Coronary artery (tissue), 2 donors: ENCODE measurements around the gene LRP8.

ENCODE experiments used
- DNase-seq: peaks from one replicate; pipeline ENCODE4 v3.0.0-alpha.2; 2017; ENCODE audit warnings: low spot score
- H3K27ac ChIP-seq, 2 donors: fragments of 200-600 bp; sonication (generic); one replicate each; pipeline ENCODE4 v1.5.1; 2016 to 2019
- H3K4me3 ChIP-seq: fragments of 200-600 bp; sonication (generic); 2 replicates; pipeline ENCODE4 v1.5.1; 2016; ENCODE audit warnings: mild to moderate bottlenecking, moderate library complexity
- TF ChIP-seq, protein P1 (sequence below): fragments of 200-600 bp; sonication (generic); IDR thresholded peaks from one replicate; pipeline ENCODE4 v1.5.1; 2019; ENCODE audit warnings: antibody characterized with exemption

The LRP8 gene

DNA sequence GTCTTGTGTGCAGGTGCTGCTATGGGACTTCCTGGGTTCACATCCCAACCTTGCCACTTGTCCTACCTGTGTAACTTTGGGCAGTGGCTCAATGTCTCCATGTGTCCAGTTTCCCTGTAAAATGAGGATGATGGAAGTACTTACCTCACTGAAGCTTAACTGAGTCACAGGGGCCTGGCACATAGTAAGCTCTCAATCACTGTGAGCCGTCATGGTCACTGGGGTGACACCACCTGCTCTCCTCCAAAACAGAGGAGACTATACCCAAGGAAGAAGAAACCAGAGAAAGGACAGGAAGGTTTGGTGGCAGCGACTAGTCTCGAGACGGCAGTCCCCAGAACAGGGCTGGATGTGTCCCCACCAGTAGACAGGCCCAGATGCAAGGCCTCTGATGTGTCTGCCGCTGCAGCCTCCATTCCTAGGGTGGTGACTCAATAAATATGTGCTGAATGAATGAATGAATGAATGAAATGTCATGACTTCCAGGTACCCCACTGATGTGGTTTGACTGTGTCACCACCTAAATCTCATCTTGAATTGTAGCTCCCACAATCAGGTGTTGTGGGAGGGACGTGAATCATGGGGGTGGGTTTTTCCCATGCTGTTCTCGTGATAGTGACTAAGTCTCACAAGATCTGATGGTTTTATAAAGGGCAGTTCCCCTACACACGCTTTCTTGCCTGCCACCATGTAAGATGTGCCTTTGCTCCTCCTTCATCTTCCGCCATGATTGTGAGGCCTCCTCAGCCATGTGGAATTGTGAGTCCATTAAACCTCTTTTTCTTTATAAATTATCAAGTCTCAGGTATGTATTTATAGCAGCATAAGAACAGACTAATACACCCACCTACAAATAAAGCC is 13.0 kb upstream of the LRP8 start:
- peak; percentile 22 for DNase-seq
- Histone ChIP-seq H3K4me3 (no peak overlapping the region), H3K27ac (no peak overlapping the region)
- TF ChIP-seq, protein P1, sequence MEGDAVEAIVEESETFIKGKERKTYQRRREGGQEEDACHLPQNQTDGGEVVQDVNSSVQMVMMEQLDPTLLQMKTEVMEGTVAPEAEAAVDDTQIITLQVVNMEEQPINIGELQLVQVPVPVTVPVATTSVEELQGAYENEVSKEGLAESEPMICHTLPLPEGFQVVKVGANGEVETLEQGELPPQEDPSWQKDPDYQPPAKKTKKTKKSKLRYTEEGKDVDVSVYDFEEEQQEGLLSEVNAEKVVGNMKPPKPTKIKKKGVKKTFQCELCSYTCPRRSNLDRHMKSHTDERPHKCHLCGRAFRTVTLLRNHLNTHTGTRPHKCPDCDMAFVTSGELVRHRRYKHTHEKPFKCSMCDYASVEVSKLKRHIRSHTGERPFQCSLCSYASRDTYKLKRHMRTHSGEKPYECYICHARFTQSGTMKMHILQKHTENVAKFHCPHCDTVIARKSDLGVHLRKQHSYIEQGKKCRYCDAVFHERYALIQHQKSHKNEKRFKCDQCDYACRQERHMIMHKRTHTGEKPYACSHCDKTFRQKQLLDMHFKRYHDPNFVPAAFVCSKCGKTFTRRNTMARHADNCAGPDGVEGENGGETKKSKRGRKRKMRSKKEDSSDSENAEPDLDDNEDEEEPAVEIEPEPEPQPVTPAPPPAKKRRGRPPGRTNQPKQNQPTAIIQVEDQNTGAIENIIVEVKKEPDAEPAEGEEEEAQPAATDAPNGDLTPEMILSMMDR: no peak

DNA sequence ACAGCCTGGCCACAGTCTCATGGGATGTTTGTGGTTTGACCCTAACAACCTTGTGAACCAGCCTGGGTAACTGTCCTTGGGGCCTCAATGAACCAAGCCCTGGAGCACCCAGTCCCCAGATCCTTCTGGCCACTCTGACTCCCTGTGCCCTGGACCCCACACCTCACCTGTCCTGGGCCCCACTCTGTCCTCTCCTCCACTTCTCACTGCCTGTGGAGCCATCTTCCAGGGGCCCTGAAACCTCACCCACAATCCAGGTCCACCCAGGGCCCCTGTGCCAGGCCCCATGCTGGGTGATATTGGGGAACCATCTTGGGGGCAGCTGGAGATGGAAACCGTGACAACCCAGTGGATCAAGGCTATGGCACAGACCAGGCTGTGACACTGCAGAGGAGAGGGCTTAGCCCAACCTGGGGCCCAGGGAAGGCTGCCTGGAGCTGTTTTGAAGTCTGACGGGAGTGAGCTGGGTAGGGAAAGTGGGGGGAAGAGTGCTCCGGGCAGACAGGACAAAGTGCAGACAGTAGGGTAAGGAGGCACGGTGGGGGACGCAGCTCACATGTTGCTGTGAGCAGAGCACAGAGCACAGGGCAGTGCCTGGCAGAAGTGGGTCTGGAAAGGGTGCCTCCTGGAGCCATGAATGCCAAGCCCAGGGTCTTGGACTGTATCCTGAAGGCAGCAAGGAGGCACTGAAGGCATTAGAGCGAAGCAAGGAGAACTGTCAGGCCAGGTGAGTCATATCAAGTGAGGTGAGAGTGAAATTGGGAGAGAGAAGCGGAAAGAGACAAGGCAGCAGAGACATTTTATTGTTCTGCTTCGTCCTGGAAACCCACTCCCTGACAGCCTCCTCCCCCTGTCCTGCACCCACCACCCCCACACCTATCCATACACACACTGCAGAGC is 12.1 kb upstream of the LRP8 start:
- Histone ChIP-seq H3K27ac (no peak overlapping the region), H3K4me3 (no peak overlapping the region)
- TF ChIP-seq, protein P1: no peak
- DNase-seq: peak; percentile 57

DNA sequence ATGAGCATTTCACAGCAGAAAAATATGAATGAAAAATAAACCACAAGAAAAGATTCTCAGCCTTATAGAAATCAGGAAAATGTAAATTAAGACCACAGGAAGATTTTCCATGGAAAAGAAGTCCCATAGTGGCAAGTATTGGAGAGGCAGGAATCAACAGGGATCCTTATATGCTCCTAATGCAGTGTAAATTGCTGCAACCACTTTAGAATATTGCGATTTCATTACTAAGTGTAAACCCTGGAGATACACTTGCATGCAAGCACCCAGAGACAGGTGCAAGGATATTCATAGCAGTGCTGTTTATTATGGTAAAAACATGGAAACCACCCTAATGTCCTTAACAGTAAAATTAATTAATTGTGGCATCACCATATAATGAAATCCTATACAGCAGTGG is 10.6 kb upstream of the LRP8 start:
- no peak overlapping the region for H3K4me3 ChIP-seq
- TF ChIP-seq, protein P1: no peak

DNA sequence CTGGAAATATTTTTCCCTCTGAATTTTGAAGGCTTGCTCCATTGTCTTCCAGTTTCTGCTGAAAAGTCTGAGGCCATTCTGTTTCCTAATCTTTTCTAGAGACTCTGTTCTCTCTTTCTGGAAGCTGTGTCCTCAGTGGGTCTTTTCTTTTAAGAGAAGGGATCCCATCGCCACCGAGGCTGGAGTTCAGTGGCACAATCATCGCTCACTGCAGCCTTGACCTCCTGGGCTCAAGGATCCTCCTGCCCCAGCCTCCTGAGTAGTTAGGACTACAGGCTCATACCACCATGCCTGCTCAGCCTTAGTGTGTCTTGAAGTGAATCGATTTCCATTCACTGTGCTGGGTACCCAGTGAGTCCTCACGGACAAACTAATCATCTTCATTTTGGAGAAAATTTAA is 9.6 kb upstream of the LRP8 start:
- TF ChIP-seq, protein P1: no peak
- Histone ChIP-seq H3K27ac (no peak overlapping the region), H3K4me3 (no peak overlapping the region)
- peak; percentile 36 for DNase-seq

More for the DNA sequence above, 10.6 kb upstream of the LRP8 start:
- H3K27ac ChIP-seq: no peak overlapping the region
- no peak for DNase-seq

DNA sequence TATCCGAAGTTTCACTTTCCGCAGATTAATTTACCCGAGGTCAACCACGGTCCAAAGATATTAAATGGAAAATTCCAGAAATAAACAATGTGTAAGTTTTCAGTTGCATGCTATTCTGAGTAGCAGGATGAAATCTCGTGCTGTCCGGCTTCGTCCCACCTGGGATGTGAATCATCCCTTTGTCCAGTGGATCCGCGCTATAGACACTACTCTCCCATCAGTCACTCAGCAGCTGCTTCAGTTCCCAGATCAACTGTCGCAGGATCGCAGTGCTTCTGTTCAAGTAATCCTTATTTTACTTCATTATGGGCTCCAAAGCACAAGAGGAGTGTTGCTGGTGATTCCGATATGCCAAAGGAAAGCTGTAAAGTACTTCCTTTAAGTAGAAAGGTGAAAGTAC is 8.3 kb upstream of the LRP8 start:
- Histone ChIP-seq H3K27ac (no peak overlapping the region), H3K4me3 (no peak overlapping the region)
- peak; percentile 19 for DNase-seq
- TF ChIP-seq, protein P1: no peak

DNA sequence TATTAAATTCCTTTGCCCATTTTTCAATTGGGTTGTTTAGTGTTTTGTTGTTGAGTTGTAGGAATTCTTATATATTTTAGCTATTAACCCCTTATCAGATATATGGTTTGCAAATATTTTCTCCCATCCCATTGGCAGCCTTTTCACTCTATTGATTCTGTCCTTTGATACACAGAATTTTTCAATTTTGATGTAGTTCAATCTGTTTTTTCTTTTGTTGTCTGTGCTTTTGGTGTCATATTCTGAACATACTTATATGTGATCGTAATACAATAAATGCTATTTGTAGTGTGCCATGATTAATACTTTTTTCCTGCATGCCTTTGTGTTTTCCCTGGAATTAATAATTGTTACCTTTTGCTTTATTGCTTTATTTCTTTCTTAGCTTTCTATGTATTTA is 7.8 kb upstream of the LRP8 start:
- DNase-seq: no peak
- no peak overlapping the region for H3K4me3 ChIP-seq
- TF ChIP-seq, protein P1: no peak
- no peak overlapping the region for H3K27ac ChIP-seq
